Testis (tissue), 3 donors: ENCODE measurements around the gene AASDH. TPM values are rescaled to one million over a fixed set of nuclear protein-coding genes. Genes with fewer than 3 reads are reported as not detected.

Experiments
- DNase-seq: peaks from one replicate; pipeline ENCODE4 v3.0.0-alpha.2; 2019
- H3K27ac ChIP-seq, 2 donors: fragments of 200-600 bp; sonication (generic); one replicate each; pipeline ENCODE4 v1.5.1; 2019
- H3K27me3 ChIP-seq: fragments of 200-600 bp; sonication (generic); one replicate; pipeline ENCODE4 v1.5.1; 2019
- H3K36me3 ChIP-seq: fragments of 200-600 bp; sonication (generic); one replicate; pipeline ENCODE4 v1.5.1; 2017; ENCODE audit warnings: low read depth; ENCODE audit errors: missing control alignments
- H3K4me1 ChIP-seq: fragments of 200-600 bp; sonication (generic); one replicate; pipeline ENCODE4 v1.5.1; 2019
- H3K4me3 ChIP-seq, 2 donors: fragments of 200-600 bp; sonication (generic); one replicate each; pipeline ENCODE4 v1.5.1; 2017 to 2019
- H3K9me3 ChIP-seq: fragments of 200-600 bp; sonication (generic); one replicate; pipeline ENCODE4 v1.5.1; 2017
- POLR2A ChIP-seq: fragments of 450-650 bp; IDR thresholded peaks from one replicate; pipeline ENCODE4 v1.6.1; 2017; ENCODE audit warnings: antibody characterized with exemption, mild to moderate bottlenecking, moderate library complexity
- WGBS, 2 donors: methylation state at CpG; one replicate each; pipeline ENCODE4 v1.1.5; 2018; 5-methylcytosine and 5-hydroxymethylcytosine counted together
- intact Hi-C: fragments of 100-400 bp; cut with DNase I; formaldehyde crosslinking; loops from one replicate; pipeline ENCODE4 v1.15.1; 2023; ENCODE audit warnings: low total_unique reads
- polyA plus RNA-seq: library from polyadenylated mRNA; stranded (reverse); fragments of 350-450 nt; fragmentation: Illumina TruSeq; extraction: RNeasy Lipid Tissue Mini Kit (QIAGEN cat#74804); gene quantifications from one replicate; pipeline ENCODE4 v1.2.3, GENCODE V29; 2014; ENCODE audit warnings: low read depth, low replicate concordance; ENCODE audit not compliant: insufficient read depth
- total RNA-seq, 2 donors: library from RNA; depleted of rRNA; stranded (reverse); fragments of >200 nt; gene quantifications; one replicate each; pipeline ENCODE4 v1.2.3, GENCODE V29; 2016
- TF ChIP-seq, protein P1 (sequence below), 3 experiments: fragments of 450-650 bp in 2 of 3; fragments of 200-600 bp in 1 of 3; sonication (generic) in 1 of 3; IDR thresholded peaks; one replicate each; pipeline ENCODE4 v1.5.1; 2016 to 2019; ENCODE audit warnings: antibody characterized with exemption in 3 of 3, mild to moderate bottlenecking in 2 of 3, moderate library complexity in 1 of 3

AASDH gene
- total and polyA plus RNA-seq, 3 donors from 2014 or later: 7.8 to 19.5 (median 12.3) TPM

DNA sequence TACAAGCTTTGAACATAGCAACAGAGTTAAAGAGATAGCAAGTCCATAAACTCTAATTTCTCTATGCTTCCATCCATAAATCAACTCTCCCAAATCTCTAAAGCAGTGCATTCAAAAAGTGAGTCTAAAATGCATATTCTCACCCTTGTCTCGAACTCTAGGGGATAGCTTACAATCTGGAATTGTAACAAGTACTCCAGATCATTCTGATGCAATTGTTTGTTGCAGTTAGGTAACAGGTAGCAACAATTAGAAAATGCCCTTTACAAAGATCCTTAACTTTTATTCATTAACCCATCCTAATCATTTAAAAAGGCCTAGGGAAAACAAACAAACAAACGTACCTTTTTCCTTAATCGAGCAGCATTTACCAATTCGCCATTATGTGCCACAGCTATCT, 18.9 kb upstream of the AASDH start:
- no peak overlapping the region for H3K4me3 ChIP-seq
- H3K27me3 ChIP-seq: no peaks in the 10 kb centered on the region
- 89 to 94% methylated on average over 4 of the region's 4 CpGs for WGBS, 2 donors
- H3K4me1 ChIP-seq: no peaks in the 10 kb centered on the region
- no peaks in the 10 kb centered on the region for H3K36me3 ChIP-seq
- TF ChIP-seq, protein P1, sequence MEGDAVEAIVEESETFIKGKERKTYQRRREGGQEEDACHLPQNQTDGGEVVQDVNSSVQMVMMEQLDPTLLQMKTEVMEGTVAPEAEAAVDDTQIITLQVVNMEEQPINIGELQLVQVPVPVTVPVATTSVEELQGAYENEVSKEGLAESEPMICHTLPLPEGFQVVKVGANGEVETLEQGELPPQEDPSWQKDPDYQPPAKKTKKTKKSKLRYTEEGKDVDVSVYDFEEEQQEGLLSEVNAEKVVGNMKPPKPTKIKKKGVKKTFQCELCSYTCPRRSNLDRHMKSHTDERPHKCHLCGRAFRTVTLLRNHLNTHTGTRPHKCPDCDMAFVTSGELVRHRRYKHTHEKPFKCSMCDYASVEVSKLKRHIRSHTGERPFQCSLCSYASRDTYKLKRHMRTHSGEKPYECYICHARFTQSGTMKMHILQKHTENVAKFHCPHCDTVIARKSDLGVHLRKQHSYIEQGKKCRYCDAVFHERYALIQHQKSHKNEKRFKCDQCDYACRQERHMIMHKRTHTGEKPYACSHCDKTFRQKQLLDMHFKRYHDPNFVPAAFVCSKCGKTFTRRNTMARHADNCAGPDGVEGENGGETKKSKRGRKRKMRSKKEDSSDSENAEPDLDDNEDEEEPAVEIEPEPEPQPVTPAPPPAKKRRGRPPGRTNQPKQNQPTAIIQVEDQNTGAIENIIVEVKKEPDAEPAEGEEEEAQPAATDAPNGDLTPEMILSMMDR (IDR thresholded peaks at IDR 0.05): no peak
- no peaks in the 10 kb centered on the region for H3K9me3 ChIP-seq
- no peak for DNase-seq
- H3K27ac ChIP-seq: no peak overlapping the region
- intact Hi-C loops: no loop called here

DNA sequence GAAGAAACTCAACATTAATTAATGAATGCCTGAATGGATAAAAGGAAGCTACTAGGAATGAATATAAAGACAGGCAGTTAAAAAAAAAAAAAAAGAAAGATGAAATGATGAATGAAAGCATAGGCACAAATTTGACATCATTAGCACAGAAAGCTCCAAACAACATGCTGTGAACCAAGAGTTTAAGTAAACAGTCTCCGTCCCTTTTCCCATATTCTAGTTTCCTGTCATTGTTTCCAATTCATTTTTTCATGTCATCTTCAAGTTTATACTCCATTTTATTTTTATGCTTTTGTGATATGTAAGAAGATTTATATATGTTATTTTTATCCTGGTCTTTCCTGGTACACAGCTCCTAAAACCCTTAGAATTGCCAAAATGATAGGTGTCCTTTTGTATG, 17.7 kb upstream of the AASDH start:
- H3K4me3 ChIP-seq: no peak overlapping the region
- no peaks in the 10 kb centered on the region for H3K9me3 ChIP-seq
- no peak for TF ChIP-seq POLR2A
- TF ChIP-seq, protein P1 (IDR thresholded peaks at IDR 0.05): no peak
- DNase-seq: no peak
- H3K36me3 ChIP-seq: no peaks in the 10 kb centered on the region
- H3K27ac ChIP-seq: no peak overlapping the region
- intact Hi-C loops: no loop called here
- H3K4me1 ChIP-seq: no peaks in the 10 kb centered on the region
- WGBS, 2 donors: 88 to 89% methylated on average over 1 of the region's 1 CpG
- no peaks in the 10 kb centered on the region for H3K27me3 ChIP-seq

- WGBS, 2 donors: 81 to 87% methylated on average over 6 of the region's 6 CpGs
- H3K9me3 ChIP-seq: no peaks in the 10 kb centered on the region
- no peaks in the 10 kb centered on the region for H3K36me3 ChIP-seq
- TF ChIP-seq, protein P1 (IDR thresholded peaks at IDR 0.05): no peak
- no peak for TF ChIP-seq POLR2A
- H3K4me1 ChIP-seq: no peaks in the 10 kb centered on the region
- no peaks in the 10 kb centered on the region for H3K27me3 ChIP-seq
- DNase-seq: no peak
- intact Hi-C loops: no loop called here
- H3K27ac ChIP-seq: no peak overlapping the region
- no peak overlapping the region for H3K4me3 ChIP-seq
Observed at GRCh38 chr4:56400560-56400959, 13.3 kb upstream of the AASDH start.

DNA sequence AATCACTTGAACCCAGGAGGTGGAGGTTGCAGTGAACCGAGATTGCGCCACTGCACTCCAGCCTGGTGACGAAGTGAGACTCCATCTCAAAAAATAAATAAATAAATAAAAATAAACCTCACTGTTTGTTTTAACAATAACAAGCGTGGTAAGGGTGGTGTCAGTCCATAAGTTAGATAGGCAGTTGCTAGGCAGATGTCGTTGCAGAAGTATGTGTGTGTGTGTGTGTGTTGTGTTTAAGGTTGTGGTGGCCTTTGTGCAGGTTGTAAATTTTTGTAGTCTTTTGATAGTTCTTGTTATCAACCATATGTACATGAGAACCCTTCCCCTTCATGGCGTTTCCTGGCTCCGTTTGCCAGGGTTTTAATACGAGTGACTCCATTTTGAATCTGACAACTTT, 4.0 kb upstream of the AASDH start:
- Histone ChIP-seq H3K36me3 (no peaks in the 10 kb centered on the region), H3K9me3 (no peaks in the 10 kb centered on the region), H3K27me3 (no peaks in the 10 kb centered on the region), H3K27ac (no peak overlapping the region), H3K4me1 (no peaks in the 10 kb centered on the region), H3K4me3 (no peak overlapping the region)
- WGBS, 2 donors: 91 to 96% methylated on average over 8 of the region's 8 CpGs
- intact Hi-C loops: no loop called here
- no peak for TF ChIP-seq POLR2A
- TF ChIP-seq, protein P1 (IDR thresholded peaks at IDR 0.05): no peak
- DNase-seq: no peak

GRCh38 chr4:56389558-56389957, 2.3 kb upstream of the AASDH start:
- WGBS, 2 donors: 43 to 46% methylated on average over 1 of the region's 1 CpG
- no peak overlapping the region for H3K27ac ChIP-seq
- H3K4me3 ChIP-seq: no peak overlapping the region
- intact Hi-C loops: no loop called here
- no peak for DNase-seq
- H3K36me3 ChIP-seq: no peaks in the 10 kb centered on the region
- H3K9me3 ChIP-seq: no peaks in the 10 kb centered on the region
- no peaks in the 10 kb centered on the region for H3K27me3 ChIP-seq
- no peaks in the 10 kb centered on the region for H3K4me1 ChIP-seq
- TF ChIP-seq POLR2A: no peak
- TF ChIP-seq, protein P1 (IDR thresholded peaks at IDR 0.05): no peak
